Stomach (tissue), 4 donors: ENCODE results near the gene UHRF1.
"Not testable (repeated sequence)": the region's sequence is repeated elsewhere in the genome, so short reads cannot be mapped to it uniquely, and the experiment has no call there.

Experiments used
- EP300 ChIP-seq: sonication (generic); formaldehyde crosslinking; IDR thresholded peaks from one replicate; pipeline ENCODE4 v1.6.1; 2017; ENCODE audit warnings: antibody characterized with exemption
- POLR2AphosphoS5 ChIP-seq, 3 donors: sonication (generic); formaldehyde crosslinking; IDR thresholded peaks; one replicate each; pipeline ENCODE4 v1.6.1; 2016; ENCODE audit warnings: antibody characterized with exemption in 3 of 3
- TF ChIP-seq, protein P1 (sequence below), 7 experiments: fragments of 450-650 bp in 4 of 7; fragments of 200-600 bp in 3 of 7; sonication (generic) in 3 of 7; IDR thresholded peaks; one replicate each; pipeline ENCODE4 v1.5.1; 2016 to 2019; ENCODE audit warnings: antibody characterized with exemption in 7 of 7, control low read depth in 2 of 7, mild to moderate bottlenecking in 1 of 7

DNA sequence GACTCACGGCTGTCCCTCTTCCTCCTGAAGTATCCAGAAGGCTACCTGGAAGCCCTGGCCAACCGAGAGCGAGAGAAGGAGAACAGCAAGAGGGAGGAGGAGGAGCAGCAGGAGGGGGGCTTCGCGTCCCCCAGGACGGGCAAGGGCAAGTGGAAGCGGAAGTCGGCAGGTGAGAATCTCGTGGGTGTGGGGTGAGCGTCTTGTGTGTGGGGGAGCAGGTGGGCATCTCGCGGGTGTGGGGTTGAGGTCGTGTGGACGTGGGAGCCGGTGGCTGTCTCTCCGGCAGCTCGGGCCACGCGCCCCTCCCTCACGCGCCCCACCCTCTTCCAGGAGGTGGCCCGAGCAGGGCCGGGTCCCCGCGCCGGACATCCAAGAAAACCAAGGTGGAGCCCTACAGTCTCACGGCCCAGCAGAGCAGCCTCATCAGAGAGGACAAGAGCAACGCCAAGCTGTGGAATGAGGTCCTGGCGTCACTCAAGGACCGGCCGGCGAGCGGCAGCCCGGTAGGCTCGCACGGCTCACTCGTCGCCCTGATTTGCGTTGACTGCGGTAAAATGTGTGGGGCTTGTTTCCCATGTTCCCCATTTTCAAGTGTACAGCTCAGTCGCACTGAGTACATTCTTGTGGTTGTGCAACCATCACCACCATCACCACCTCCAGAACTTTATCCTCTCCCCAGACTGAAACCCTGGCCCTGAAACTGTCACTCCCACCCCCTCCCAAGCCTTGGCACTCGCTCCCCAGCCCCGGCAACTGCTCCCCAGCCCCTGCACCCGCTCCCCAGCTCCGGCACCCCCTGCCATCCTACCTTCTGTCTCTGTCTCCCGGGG lies 45.2 kb downstream of the UHRF1 start:
- TF ChIP-seq POLR2AphosphoS5 (IDR thresholded peaks at IDR 0.05); EP300: not testable (repeated sequence)
- TF ChIP-seq, protein P1, sequence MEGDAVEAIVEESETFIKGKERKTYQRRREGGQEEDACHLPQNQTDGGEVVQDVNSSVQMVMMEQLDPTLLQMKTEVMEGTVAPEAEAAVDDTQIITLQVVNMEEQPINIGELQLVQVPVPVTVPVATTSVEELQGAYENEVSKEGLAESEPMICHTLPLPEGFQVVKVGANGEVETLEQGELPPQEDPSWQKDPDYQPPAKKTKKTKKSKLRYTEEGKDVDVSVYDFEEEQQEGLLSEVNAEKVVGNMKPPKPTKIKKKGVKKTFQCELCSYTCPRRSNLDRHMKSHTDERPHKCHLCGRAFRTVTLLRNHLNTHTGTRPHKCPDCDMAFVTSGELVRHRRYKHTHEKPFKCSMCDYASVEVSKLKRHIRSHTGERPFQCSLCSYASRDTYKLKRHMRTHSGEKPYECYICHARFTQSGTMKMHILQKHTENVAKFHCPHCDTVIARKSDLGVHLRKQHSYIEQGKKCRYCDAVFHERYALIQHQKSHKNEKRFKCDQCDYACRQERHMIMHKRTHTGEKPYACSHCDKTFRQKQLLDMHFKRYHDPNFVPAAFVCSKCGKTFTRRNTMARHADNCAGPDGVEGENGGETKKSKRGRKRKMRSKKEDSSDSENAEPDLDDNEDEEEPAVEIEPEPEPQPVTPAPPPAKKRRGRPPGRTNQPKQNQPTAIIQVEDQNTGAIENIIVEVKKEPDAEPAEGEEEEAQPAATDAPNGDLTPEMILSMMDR (IDR thresholded peaks at IDR 0.05) = not testable (repeated sequence)
